Measurements from ENCODE around the gene RNF213. TPM values are rescaled to one million over a fixed set of nuclear protein-coding genes. Genes with fewer than 3 reads are reported as not detected.

Gene RNF213
- total and polyA plus RNA-seq, 10 of the 15 experiments (the other 5 are each of a cell fraction or from before 2014, with no cell fraction given), result 18.6 to 145 (median 65.8) TPM

GRCh38 chr17:80396157-80397033 is 135.7 kb downstream of the RNF213 start:
- Histone ChIP-seq H3K9ac (ENCODE audit: control insufficient read depth, insufficient read depth, low read length) (no peak overlapping the region), H2AFZ (ENCODE audit: control insufficient read depth, low read depth, low read length) (no peak overlapping the region), H3K27me3 (replicated peaks in 1 of 2; ENCODE audit: control insufficient read depth in 2 of 2, insufficient read depth in 2 of 2, low read length in 1 of 2) (no peaks in the 10 kb centered on the region), H3K4me1 (ENCODE audit: control insufficient read depth, insufficient read depth, low read length) (no peaks in the 10 kb centered on the region), H3K36me3 (ENCODE audit: control insufficient read depth in 2 of 2, insufficient read depth in 2 of 2, low read length in 1 of 2) (peaks cover 8 to 34% of the 10 kb centered on the region in 2 experiments; a peak in 3 of 4 replicates), H3K4me2 (ENCODE audit: control insufficient read depth, insufficient read depth) (no peak overlapping the region), H3K9me3 (replicated peaks; ENCODE audit: control insufficient read depth, insufficient read depth, low read length) (no peaks in the 10 kb centered on the region), H3K4me3 (no peak overlapping the region), H4K20me1 (ENCODE audit: control insufficient read depth, insufficient read depth) (0 out of 2 replicates have a peak, but pooled peaks cover 3% of the 10 kb centered on the region), H3K79me2 (ENCODE audit: control insufficient read depth, insufficient read depth, low read length) (no peaks in the 10 kb centered on the region), H3K27ac (ENCODE audit: control insufficient read depth, insufficient read depth) (no peak overlapping the region)
- BruUV-seq (replicated peaks), result no TSS peak
- intact Hi-C loops (cut with micrococcal nuclease; ENCODE audit: unreplicated experiment), result no loop called here
- ChIA-PET RAD21 (ENCODE audit: unreplicated experiment) (no interaction called here), CTCF (no interaction called here), POLR2A (interaction anchor here (0.5 to 1.3 kb wide), 2 partner anchors 13 to 548 kb away, joined by 3 read pairs; no protein-coding TSS in a partner anchor), SMC1A (ENCODE audit: uncharacterized antibody, unreplicated experiment) (no interaction called here)
- 77% methylated on average over 8 of the region's 9 CpGs for WGBS (ENCODE audit: insufficient coverage, insufficient replicate concordance, low lambda C conversion rate, missing lambda C conversion rate)
- in situ Hi-C loops (cut with MboI), result no loop called here
- TF ChIP-seq KDM1A (IDR thresholded peaks at IDR 0.05; ENCODE audit: borderline replicate concordance), result no peak
- no peak for TF ChIP-seq HDAC6 (IDR thresholded peaks at IDR 0.05; ENCODE audit: unreplicated experiment)
- no peak for TF ChIP-seq GATAD2B (conservative IDR thresholded peaks at IDR 0.05; ENCODE audit: low read depth)
- no peak for TF ChIP-seq FOXM1 (IDR thresholded peaks at IDR 0.05; ENCODE audit: low read depth, low read length)
- no peak for TF ChIP-seq YBX1 (IDR thresholded peaks at IDR 0.05)
- TF ChIP-seq NRF1 (conservative IDR thresholded peaks at IDR 0.05; ENCODE audit: low read depth, low read length), result no peak
- TF ChIP-seq, protein P1, sequence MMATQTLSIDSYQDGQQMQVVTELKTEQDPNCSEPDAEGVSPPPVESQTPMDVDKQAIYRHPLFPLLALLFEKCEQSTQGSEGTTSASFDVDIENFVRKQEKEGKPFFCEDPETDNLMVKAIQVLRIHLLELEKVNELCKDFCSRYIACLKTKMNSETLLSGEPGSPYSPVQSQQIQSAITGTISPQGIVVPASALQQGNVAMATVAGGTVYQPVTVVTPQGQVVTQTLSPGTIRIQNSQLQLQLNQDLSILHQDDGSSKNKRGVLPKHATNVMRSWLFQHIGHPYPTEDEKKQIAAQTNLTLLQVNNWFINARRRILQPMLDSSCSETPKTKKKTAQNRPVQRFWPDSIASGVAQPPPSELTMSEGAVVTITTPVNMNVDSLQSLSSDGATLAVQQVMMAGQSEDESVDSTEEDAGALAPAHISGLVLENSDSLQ (IDR thresholded peaks at IDR 0.05), result no peak
- TF ChIP-seq SP1 (IDR thresholded peaks at IDR 0.05; ENCODE audit: low read depth, low read length), result no peak
- TF ChIP-seq NFIC (IDR thresholded peaks at IDR 0.05; ENCODE audit: low read depth, low read length), result no peak
- TF ChIP-seq RB1 (IDR thresholded peaks at IDR 0.05; ENCODE audit: borderline replicate concordance), result no peak
- TF ChIP-seq ZBED1 (IDR thresholded peaks at IDR 0.05; ENCODE audit: borderline replicate concordance), result no peak
- no peak for TF ChIP-seq PML (IDR thresholded peaks at IDR 0.05; ENCODE audit: low read length)
- TF ChIP-seq SPI1 (IDR thresholded peaks at IDR 0.05; ENCODE audit: borderline replicate concordance, insufficient read depth, low read depth, low read length), result no peak
- no peak for TF ChIP-seq SKIL (IDR thresholded peaks at IDR 0.05; ENCODE audit: low read depth, poor library complexity, severe bottlenecking)
- TF ChIP-seq, protein P2, sequence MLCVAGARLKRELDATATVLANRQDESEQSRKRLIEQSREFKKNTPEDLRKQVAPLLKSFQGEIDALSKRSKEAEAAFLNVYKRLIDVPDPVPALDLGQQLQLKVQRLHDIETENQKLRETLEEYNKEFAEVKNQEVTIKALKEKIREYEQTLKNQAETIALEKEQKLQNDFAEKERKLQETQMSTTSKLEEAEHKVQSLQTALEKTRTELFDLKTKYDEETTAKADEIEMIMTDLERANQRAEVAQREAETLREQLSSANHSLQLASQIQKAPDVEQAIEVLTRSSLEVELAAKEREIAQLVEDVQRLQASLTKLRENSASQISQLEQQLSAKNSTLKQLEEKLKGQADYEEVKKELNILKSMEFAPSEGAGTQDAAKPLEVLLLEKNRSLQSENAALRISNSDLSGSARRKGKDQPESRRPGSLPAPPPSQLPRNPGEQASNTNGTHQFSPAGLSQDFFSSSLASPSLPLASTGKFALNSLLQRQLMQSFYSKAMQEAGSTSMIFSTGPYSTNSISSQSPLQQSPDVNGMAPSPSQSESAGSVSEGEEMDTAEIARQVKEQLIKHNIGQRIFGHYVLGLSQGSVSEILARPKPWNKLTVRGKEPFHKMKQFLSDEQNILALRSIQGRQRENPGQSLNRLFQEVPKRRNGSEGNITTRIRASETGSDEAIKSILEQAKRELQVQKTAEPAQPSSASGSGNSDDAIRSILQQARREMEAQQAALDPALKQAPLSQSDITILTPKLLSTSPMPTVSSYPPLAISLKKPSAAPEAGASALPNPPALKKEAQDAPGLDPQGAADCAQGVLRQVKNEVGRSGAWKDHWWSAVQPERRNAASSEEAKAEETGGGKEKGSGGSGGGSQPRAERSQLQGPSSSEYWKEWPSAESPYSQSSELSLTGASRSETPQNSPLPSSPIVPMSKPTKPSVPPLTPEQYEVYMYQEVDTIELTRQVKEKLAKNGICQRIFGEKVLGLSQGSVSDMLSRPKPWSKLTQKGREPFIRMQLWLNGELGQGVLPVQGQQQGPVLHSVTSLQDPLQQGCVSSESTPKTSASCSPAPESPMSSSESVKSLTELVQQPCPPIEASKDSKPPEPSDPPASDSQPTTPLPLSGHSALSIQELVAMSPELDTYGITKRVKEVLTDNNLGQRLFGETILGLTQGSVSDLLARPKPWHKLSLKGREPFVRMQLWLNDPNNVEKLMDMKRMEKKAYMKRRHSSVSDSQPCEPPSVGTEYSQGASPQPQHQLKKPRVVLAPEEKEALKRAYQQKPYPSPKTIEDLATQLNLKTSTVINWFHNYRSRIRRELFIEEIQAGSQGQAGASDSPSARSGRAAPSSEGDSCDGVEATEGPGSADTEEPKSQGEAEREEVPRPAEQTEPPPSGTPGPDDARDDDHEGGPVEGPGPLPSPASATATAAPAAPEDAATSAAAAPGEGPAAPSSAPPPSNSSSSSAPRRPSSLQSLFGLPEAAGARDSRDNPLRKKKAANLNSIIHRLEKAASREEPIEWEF (IDR thresholded peaks at IDR 0.05; ENCODE audit: insufficient replicate concordance, low read depth, low read length), result no peak
- TF ChIP-seq CHD4 (IDR thresholded peaks at IDR 0.05), result no peak
- no peak; the same call in 1 of the 3 replicates for ATAC-seq
- no peak for FAIRE-seq
- no peak for DNase-seq (ENCODE audit: low read depth, low spot score)

All from GM12878 (cell line).